Measurements from ENCODE around the gene MSANTD7. TPM values are rescaled to one million over a fixed set of nuclear protein-coding genes. Genes with fewer than 3 reads are reported as not detected.

MSANTD7 gene
- 10 to 100 TPM; 11.5 to 19.8 (median 14.0) TPM for total RNA-seq

DNA sequence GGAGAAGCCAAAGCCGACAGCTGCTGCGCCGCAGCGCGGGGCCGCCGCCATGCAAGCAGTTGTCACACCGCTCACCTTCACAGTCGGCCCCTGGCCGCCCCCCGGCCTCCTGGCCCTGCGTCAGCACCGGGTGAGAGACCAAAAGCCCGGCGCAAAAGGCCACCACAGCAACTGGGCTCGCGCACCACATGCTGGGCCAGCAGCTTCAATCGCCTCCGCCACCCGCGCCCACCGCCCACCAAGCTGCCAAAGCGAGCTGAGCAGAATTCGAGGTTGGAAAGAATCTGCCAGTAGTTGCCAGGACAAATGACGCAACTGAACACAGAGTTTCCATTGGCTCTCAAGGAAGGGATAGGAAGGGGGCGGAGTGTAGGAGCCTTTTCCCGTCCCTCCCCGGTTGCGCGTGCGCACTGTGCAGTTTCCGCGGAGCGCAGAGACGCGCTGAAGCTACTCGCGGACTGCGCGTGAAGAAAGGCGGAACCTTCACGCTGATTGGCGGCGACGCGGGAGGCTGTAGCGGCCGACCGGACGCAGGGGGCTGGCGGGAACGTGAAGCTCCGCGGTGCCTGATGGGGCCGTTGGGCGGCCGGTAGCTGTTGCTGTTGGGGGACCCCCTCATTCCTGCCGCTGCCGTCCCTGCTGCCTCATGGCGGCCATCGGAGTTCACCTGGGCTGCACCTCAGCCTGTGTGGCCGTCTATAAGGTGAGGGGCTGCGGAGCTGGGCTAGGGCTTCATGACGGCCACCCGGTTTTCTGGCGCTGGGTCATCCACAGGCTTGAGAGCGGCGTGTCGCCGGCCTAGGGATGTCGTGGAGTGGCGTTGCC, at the start of gene MSANTD7, which contains the start of the genes CDNF and HSPA14:
TSS of gene MSANTD7 (plus strand) at position 550 of the 825 bp plus-strand sequence. CDS start 3,979 bp downstream, outside the sequence.
TSS of gene CDNF (minus strand) at position 281 of the 825 bp plus-strand sequence. CDS start at position 190, 91 bp downstream.
TSS of gene HSPA14 (plus strand) at position 550 of the 825 bp plus-strand sequence. CDS start at position 647, 97 bp downstream.
- no peaks in the 10 kb centered on the region for H3K27me3 ChIP-seq
- peaks cover 0 to 34% (median 21%) of the 10 kb centered on the region in 4 donors for H3K4me1 ChIP-seq
- WGBS, 2 donors (ENCODE audit: low coverage in 1 of 2): 0% methylated on average over 21 to 56 of the region's 72 CpGs
- DNase-seq: peak; percentile 100
- peaks cover 0 to 14% (median 4%) of the 10 kb centered on the region in 4 donors for H3K36me3 ChIP-seq
- no peaks in the 10 kb centered on the region for H3K9me3 ChIP-seq
- intact Hi-C loops (cut with DNase I; ENCODE audit: low total_unique reads): no loop called here
- in situ Hi-C loops (cut with MboI; ENCODE audit: low pct_ligation_motif_present in 1 of 4, low pct_unique_long_range_greater_than_20kb in 1 of 4, low sequenced_read_pairs in 3 of 4): loop anchor here in 1 of 4 donors (25.0 kb wide), 1 partner anchor 124 kb away; the partner anchor contains the start of genes DCLRE1C and MEIG1
- H3K27ac ChIP-seq: peak within 1 kb of the TSS; percentile 95 to 98 (median 96)
- H3K4me3 ChIP-seq: peak within 1 kb of the TSS; percentile 81 to 98 (median 93)
- TF ChIP-seq, protein P1, sequence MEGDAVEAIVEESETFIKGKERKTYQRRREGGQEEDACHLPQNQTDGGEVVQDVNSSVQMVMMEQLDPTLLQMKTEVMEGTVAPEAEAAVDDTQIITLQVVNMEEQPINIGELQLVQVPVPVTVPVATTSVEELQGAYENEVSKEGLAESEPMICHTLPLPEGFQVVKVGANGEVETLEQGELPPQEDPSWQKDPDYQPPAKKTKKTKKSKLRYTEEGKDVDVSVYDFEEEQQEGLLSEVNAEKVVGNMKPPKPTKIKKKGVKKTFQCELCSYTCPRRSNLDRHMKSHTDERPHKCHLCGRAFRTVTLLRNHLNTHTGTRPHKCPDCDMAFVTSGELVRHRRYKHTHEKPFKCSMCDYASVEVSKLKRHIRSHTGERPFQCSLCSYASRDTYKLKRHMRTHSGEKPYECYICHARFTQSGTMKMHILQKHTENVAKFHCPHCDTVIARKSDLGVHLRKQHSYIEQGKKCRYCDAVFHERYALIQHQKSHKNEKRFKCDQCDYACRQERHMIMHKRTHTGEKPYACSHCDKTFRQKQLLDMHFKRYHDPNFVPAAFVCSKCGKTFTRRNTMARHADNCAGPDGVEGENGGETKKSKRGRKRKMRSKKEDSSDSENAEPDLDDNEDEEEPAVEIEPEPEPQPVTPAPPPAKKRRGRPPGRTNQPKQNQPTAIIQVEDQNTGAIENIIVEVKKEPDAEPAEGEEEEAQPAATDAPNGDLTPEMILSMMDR (IDR thresholded peaks at IDR 0.05): peak in 2 of 5 experiments; percentile 12 to 34
- peak; percentile 92 for TF ChIP-seq POLR2A (IDR thresholded peaks at IDR 0.05)
- TF ChIP-seq POLR2AphosphoS5 (IDR thresholded peaks at IDR 0.05): peak; percentile 86 to 91 (median 89)
- TF ChIP-seq EP300 (IDR thresholded peaks at IDR 0.05; ENCODE audit: low read depth): no peak

GRCh38 chr10:14798636-14799035, 39.5 kb upstream of the MSANTD7 start:
- H3K27ac ChIP-seq: no peak overlapping the region
- intact Hi-C loops (cut with DNase I; ENCODE audit: low total_unique reads): no loop called here
- DNase-seq: no peak
- H3K27me3 ChIP-seq: no peaks in the 10 kb centered on the region
- H3K4me1 ChIP-seq: no peaks in the 10 kb centered on the region
- 42 to 63% methylated on average over 3 to 5 of the region's 5 CpGs for WGBS, 2 donors (ENCODE audit: low coverage in 1 of 2)
- no peak overlapping the region for H3K4me3 ChIP-seq
- H3K36me3 ChIP-seq: no peaks in the 10 kb centered on the region
- in situ Hi-C loops (cut with MboI; ENCODE audit: low pct_ligation_motif_present in 1 of 4, low pct_unique_long_range_greater_than_20kb in 1 of 4, low sequenced_read_pairs in 3 of 4): no loop called here
- H3K9me3 ChIP-seq: no peaks in the 10 kb centered on the region
- TF ChIP-seq, protein P1 (IDR thresholded peaks at IDR 0.05): no peak
- TF ChIP-seq EP300 (IDR thresholded peaks at IDR 0.05; ENCODE audit: low read depth): no peak
- no peak for TF ChIP-seq POLR2A (IDR thresholded peaks at IDR 0.05)
- no peak for TF ChIP-seq POLR2AphosphoS5 (IDR thresholded peaks at IDR 0.05)

- H3K27ac ChIP-seq: no peak overlapping the region
- H3K4me1 ChIP-seq: no peaks in the 10 kb centered on the region
- DNase-seq: no peak
- H3K36me3 ChIP-seq: no peaks in the 10 kb centered on the region
- intact Hi-C loops (cut with DNase I; ENCODE audit: low total_unique reads): no loop called here
- no peaks in the 10 kb centered on the region for H3K27me3 ChIP-seq
- no peak overlapping the region for H3K4me3 ChIP-seq
- H3K9me3 ChIP-seq: no peaks in the 10 kb centered on the region
- whole genome bisulfite sequencing, 2 donors (ENCODE audit: low coverage in 1 of 2): 14 to 48% methylated on average over 1 of the region's 1 CpG
- no peak for TF ChIP-seq POLR2A (IDR thresholded peaks at IDR 0.05)
- no peak for TF ChIP-seq EP300 (IDR thresholded peaks at IDR 0.05; ENCODE audit: low read depth)
- TF ChIP-seq POLR2AphosphoS5 (IDR thresholded peaks at IDR 0.05): no peak
- TF ChIP-seq, protein P1 (IDR thresholded peaks at IDR 0.05): no peak
- in situ Hi-C loops (cut with MboI; ENCODE audit: low pct_ligation_motif_present in 1 of 4, low pct_unique_long_range_greater_than_20kb in 1 of 4, low sequenced_read_pairs in 3 of 4): loop anchor here in 2 of 4 donors (25.0 kb wide), 2 partner anchors 263 to 588 kb away; no protein-coding TSS in a partner anchor
Observed at GRCh38 chr10:14800397-14800796, 37.7 kb upstream of the MSANTD7 start.

DNA sequence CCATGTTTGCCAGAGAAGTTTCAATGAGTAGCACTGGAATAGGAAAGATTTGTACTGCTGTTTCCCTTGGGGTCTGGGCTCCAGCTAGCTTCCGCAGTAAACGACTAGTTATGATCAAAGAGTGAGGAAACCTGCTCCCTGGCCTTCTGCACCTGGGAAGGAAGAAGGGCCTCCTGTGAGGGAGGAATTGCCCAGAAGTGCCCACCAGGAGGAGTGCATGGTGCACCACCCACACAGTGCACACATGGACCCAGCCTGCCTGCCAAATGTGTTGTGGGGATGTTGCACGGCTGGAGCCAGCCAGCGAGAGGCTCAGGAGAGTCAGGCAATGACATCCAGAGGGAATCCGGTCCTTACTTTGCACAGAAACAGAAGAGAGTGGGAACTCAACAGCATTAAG, 36.4 kb upstream of the MSANTD7 start:
- in situ Hi-C loops (cut with MboI; ENCODE audit: low pct_ligation_motif_present in 1 of 4, low pct_unique_long_range_greater_than_20kb in 1 of 4, low sequenced_read_pairs in 3 of 4): loop anchor here in 2 of 4 donors (25.0 kb wide), 2 partner anchors 264 to 589 kb away; no protein-coding TSS in a partner anchor
- Histone ChIP-seq H3K4me3 (no peak overlapping the region), H3K27ac (no peak overlapping the region), H3K27me3 (no peaks in the 10 kb centered on the region), H3K36me3 (no peaks in the 10 kb centered on the region), H3K9me3 (no peaks in the 10 kb centered on the region), H3K4me1 (no peaks in the 10 kb centered on the region)
- 72% methylated on average over 5 of the region's 5 CpGs; no CpG with 5 or more reads in 1 of the 2 donors for WGBS, 2 donors (ENCODE audit: low coverage in 1 of 2)
- no peak for DNase-seq
- TF ChIP-seq EP300 (IDR thresholded peaks at IDR 0.05; ENCODE audit: low read depth) (no peak), POLR2A (IDR thresholded peaks at IDR 0.05) (no peak), POLR2AphosphoS5 (IDR thresholded peaks at IDR 0.05) (no peak)
- TF ChIP-seq, protein P1 (IDR thresholded peaks at IDR 0.05): no peak
- intact Hi-C loops (cut with DNase I; ENCODE audit: low total_unique reads): no loop called here
